GM19452 (cell line): Measurements from ENCODE around the gene RCE1.
"Not testable (repeated sequence)": the region's sequence is repeated elsewhere in the genome, so short reads cannot be mapped to it uniquely, and the experiment has no call there.

ENCODE experiments used
- ATAC-seq: cut with Tn5 transposase; IDR thresholded peaks from one replicate; pipeline ENCODE4 v1.9.1; 2021; ENCODE audit not compliant: unreplicated experiment

The RCE1 gene

GRCh38 chr11:66842896-66843775 lies at the start of gene RCE1:
Gene RCE1, plus strand, starts transcription at chr11:66843441. Its CDS starts 15 bp downstream, at chr11:66843456.
- peak; percentile 85 for ATAC-seq

- not testable (repeated sequence) for ATAC-seq
These were observed 43.4 kb upstream of the RCE1 start for GRCh38 chr11:66799815-66800214.

GRCh38 chr11:66800720-66801428 lies 42.4 kb upstream of the RCE1 start:
- ATAC-seq: no peak

- no peak for ATAC-seq
These were observed 33.6 kb upstream of the RCE1 start for GRCh38 chr11:66809592-66809991.

- no peak for ATAC-seq
These were observed 32.6 kb upstream of the RCE1 start for GRCh38 chr11:66810576-66811185.

- ATAC-seq: no peak
These were observed 28.6 kb upstream of the RCE1 start for GRCh38 chr11:66814678-66815077.

- ATAC-seq: no peak
These were observed 27.6 kb upstream of the RCE1 start for GRCh38 chr11:66815646-66816045.

- ATAC-seq: no peak
These were observed 24.8 kb upstream of the RCE1 start for GRCh38 chr11:66818231-66818955.

- ATAC-seq: no peak
These were observed 22.9 kb upstream of the RCE1 start for GRCh38 chr11:66820381-66820780.

- no peak for ATAC-seq
These were observed 22.3 kb upstream of the RCE1 start for GRCh38 chr11:66820901-66821300.

- ATAC-seq: no peak
These were observed 19.5 kb upstream of the RCE1 start for GRCh38 chr11:66823700-66824099.

GRCh38 chr11:66824573-66824972 lies 18.7 kb upstream of the RCE1 start:
- ATAC-seq: not testable (repeated sequence)

- ATAC-seq: no peak
These were observed 8.7 kb upstream of the RCE1 start for GRCh38 chr11:66834539-66834845.

- ATAC-seq: no peak
These were observed 8.3 kb upstream of the RCE1 start for GRCh38 chr11:66834943-66835342.

- ATAC-seq: no peak
These were observed 7.4 kb upstream of the RCE1 start for GRCh38 chr11:66835768-66836405.

- no peak for ATAC-seq
These were observed 2.7 kb upstream of the RCE1 start for GRCh38 chr11:66840317-66841091.

- no peak for ATAC-seq
These were observed 1.4 kb upstream of the RCE1 start for GRCh38 chr11:66841861-66842260.

- ATAC-seq: no peak
These were observed 743 bp upstream of the RCE1 start for GRCh38 chr11:66842501-66842895.

GRCh38 chr11:66843776-66844495 lies 695 bp downstream of the RCE1 start:
- ATAC-seq: no peak
